Coronary artery (tissue), 2 donors: ENCODE results near the gene ANKRD39.
"Not testable (repeated sequence)": the region's sequence is repeated elsewhere in the genome, so short reads cannot be mapped to it uniquely, and the experiment has no call there.

ENCODE experiments used
- DNase-seq: peaks from one replicate; pipeline ENCODE4 v3.0.0-alpha.2; 2017; ENCODE audit warnings: low spot score
- H3K27ac ChIP-seq, 2 donors: fragments of 200-600 bp; sonication (generic); one replicate each; pipeline ENCODE4 v1.5.1; 2016 to 2019
- H3K4me3 ChIP-seq: fragments of 200-600 bp; sonication (generic); 2 replicates; pipeline ENCODE4 v1.5.1; 2016; ENCODE audit warnings: mild to moderate bottlenecking, moderate library complexity
- TF ChIP-seq, protein P1 (sequence below): fragments of 200-600 bp; sonication (generic); IDR thresholded peaks from one replicate; pipeline ENCODE4 v1.5.1; 2019; ENCODE audit warnings: antibody characterized with exemption

ANKRD39 gene

DNA sequence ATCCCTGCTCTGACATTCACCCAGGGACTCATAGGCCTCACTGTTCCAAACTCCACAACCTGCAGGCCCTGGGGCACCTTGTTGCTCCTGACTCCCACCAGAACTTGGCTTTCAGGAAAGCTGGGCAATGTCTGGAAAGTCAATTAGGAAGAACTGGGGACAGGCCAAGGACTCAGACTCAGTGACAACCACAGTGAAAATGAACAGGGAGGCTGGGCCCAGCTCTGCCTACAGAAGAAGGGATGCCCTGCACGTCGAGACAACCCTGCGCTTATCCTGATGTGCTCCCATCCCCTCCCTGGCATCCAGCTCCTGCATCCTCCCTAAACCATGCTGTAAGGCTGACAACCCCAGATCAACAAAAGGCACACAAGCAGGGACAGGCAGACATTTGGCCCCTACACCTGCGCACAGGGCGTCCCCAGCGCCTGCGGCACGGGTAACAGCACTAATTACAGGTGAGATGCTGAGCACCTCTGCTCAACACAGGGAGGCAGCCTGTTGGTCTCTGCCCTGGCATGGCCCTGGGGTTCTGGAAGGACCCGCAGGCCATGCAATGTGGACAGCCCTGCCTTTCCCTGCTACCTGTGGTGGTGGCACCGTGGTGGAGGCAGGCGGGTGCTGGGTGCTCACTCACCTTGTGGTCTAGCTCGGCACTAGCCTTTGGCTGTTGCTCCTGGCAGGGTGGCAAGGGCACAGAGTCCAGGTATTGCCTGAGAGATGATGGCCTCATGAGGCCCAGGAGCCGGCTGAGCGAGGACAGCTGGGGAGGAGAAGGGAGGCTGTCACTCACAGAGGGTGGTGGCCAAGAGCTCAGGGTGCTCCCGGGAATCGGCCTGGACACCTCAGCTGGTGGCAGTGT is 35.7 kb upstream of the ANKRD39 start:
- Histone ChIP-seq H3K27ac (no peak overlapping the region), H3K4me3 (no peak overlapping the region)
- TF ChIP-seq, protein P1, sequence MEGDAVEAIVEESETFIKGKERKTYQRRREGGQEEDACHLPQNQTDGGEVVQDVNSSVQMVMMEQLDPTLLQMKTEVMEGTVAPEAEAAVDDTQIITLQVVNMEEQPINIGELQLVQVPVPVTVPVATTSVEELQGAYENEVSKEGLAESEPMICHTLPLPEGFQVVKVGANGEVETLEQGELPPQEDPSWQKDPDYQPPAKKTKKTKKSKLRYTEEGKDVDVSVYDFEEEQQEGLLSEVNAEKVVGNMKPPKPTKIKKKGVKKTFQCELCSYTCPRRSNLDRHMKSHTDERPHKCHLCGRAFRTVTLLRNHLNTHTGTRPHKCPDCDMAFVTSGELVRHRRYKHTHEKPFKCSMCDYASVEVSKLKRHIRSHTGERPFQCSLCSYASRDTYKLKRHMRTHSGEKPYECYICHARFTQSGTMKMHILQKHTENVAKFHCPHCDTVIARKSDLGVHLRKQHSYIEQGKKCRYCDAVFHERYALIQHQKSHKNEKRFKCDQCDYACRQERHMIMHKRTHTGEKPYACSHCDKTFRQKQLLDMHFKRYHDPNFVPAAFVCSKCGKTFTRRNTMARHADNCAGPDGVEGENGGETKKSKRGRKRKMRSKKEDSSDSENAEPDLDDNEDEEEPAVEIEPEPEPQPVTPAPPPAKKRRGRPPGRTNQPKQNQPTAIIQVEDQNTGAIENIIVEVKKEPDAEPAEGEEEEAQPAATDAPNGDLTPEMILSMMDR, result no peak
- DNase-seq, result no peak

DNA sequence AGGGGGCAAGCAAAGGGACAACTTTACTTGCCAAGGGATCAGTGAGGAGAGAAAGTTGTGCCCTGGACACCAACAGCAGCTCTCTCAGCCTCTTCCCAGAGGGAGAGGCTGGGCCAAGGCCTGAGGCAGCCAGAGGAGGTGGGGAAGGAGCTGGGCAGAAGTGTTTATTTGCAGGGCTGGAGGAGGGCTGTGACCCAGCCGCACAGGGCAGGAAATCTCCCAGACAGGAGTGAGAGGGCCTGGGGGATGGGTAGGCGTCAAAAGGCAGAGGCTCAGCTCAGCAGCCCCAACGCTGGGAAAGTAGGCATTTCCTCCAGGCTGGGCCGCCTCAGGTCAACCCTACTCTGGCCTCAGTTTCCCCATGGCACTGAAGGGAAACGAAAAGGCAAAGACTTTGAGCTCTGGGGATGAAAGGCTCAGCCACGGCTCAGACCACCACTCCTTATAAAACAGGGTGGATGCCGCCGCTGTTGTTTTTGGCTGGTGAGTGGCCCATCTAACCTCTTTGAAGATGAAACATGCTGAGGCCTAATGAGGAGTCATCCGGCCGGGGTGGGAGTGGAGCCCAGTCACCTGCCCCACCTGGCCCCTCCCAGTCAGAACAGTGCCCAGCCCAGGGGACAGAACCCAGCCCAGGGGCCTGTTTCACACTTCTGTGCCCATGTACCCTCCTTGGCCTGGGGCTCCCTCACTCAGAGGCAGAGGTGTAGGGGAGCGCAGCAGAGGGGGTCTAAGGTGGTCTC is 33.9 kb upstream of the ANKRD39 start:
- Histone ChIP-seq H3K27ac (peak overlapping the region; percentile 41 to 65), H3K4me3 (no peak overlapping the region)
- TF ChIP-seq, protein P1, result no peak
- DNase-seq, result no peak

DNA sequence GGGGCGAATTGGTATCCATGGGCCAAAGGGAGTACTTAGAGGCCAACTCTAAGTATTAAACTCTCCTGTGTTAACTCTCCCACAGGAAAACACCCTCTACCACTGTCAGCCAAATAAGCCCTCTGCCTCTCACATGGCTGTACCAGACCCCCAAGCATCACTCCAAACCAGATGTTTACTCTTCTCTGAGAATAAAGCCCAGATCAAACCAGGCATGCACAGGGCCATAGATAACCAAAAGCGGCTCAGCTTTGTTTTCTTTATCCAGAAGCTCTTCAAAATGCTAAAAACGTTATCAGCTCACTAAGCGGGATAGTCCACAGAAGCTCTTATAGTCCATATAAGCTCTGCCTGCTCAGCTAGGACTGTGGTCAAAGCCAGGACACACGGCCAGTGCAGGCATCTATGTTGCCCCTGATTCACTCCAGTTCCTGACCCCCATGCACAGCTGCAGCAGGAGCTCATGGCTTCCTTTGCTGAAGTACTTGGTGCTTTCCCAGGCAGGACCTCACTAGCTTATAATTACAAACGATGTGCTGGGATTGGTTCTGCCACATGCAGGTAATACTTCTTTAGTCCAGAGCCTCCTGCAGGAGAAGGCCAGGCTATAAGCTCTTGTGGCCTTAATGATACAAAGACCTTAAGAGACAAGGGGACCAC is 33.0 kb upstream of the ANKRD39 start:
- TF ChIP-seq, protein P1, result no peak
- H3K27ac ChIP-seq, result peak overlapping the region; percentile 41 to 65
- DNase-seq, result no peak
- H3K4me3 ChIP-seq, result no peak overlapping the region

DNA sequence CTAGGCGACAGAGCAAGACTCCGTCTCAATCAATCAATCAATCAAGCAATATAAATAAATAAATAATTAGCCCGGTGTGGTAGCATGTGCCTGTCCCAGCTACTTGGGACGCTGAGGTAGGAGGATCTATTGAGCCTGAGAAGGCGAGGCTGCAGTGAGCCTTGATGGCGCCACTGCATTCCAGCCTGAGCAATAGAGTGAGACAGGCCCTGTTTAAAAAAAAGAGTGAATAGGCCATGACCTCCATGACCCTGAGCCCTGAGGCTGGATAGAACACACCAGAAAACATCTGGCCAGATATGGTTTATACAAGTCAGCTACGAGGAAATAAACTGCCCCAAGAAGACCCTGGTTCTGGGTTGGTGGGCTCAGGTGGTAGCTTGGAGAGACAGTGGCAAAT is 32.4 kb upstream of the ANKRD39 start:
- TF ChIP-seq, protein P1, result no peak
- no peak for DNase-seq
- H3K27ac ChIP-seq, result peak overlapping the region in 1 of 2 donors; percentile 65
- H3K4me3 ChIP-seq, result no peak overlapping the region

DNA sequence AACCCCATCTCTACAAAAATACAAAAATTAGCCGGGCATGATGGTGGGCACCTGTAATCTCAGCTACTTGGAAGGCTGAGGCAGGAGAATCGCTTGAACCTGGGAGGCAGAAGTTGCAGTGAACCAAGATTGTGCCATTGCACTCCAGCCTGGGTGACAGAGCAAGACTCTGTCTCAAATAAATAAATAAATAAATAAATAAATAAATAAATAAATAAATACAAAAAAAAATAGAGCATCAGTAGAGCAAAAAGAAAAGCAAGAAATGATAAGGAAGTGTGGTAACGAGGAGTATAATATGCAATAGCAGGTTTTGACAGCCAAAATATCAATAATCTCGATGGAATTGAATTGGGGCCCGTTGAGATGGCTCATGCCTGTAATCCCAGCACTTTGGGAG is 31.7 kb upstream of the ANKRD39 start:
- not testable (repeated sequence) for DNase-seq, H3K4me3 ChIP-seq
- H3K27ac ChIP-seq, result peak overlapping the region in 1 of 2 donors; percentile 34

DNA sequence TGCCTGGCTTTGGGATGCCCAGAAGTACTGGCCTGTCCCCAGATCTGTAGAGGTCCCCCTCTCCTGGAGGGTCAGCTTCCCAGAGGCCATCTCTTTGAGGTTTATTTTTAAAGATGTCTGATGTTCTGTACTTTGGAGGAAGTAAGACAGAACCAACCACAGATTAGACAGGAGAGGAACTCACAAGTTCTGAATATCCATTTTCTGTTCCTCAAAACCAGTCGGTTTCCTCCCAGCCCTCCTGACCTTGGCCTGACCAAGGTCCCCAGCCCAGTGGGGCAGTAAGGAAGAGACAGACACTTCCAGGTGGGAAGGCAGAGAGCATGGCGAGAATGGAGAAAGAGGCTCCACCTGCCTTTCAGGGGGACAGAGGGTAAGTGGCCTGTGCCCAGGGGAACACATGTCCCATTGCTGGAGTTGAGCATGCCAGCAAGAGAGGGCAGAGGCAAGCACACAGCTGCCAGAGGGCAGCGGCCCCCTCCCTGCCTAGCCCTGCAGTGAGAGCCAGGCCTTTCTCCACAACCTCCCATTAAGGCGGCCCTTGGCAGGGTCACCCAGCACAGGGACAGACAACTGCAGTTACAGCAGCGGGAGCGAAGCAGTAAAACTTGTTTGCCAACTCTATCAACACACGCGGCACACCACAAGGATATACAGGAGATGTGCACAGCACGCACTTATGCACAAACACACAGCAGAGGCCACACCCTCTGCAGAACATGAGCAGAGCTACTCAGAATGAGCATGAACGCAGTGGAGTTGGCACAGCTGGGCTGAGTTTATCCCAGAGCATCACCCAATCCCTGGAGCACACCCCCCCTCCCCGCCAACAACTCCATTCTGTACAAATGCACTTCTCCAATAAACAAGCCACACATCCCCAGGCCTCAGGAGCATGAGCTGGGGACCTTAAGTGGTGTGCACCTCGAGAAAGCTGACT is 30.5 kb upstream of the ANKRD39 start:
- H3K4me3 ChIP-seq, result peak overlapping the region; percentile 46
- TF ChIP-seq, protein P1, result no peak
- no peak for DNase-seq
- H3K27ac ChIP-seq, result peak overlapping the region; percentile 70 to 82
